ENCODE results near the gene NRIP1.

NRIP1 gene

DNA sequence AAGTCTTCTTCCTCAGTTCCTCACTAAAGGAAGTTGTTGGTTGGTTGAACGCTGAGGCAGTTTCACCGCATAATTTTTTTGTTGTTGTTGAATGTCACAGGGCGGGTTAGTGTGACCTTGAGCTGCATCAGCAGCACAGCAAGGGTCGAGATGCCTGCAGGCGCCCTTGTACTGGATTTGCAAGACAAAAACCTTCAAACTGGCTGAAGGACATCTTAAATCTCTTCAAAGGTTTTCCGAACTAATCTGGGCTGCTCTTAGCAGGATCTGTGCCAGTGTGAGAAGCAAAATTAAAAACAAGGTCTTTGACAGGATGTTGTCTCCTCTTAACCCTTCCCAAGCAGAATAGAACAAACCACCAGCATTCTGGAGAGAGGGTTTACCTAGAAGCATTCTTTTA lies 59.4 kb downstream of the NRIP1 start:
- DNase-seq = peak; percentile 33

DNA sequence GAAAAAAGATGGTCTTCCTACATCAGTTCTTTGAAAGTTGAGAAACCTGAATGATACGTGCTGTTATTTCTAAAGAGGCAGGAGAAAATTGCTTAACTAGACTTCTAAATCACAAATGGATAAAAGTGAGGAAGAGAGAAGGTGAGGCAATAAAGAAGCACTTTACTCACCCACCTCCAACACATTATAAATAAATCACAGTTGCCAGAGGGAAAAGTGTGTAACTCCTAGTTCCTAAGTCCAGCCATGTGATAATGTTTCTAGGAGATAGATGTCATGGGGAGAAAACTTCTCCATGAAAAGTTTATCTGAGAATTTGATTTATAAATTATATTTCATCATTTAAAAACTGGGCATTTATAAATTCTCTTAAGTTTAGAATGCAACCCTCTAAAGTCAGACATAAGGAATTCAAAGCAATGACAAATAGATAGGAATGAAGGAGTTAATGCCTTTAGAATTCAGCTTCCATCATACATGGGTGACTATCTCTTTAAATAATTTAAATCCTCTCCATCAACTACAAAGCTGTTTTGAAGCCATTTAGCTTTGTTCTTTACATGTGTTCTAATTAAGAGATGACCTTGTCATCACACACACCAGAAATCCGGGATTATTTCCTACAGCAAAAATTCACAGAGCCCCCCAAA lies 60.0 kb downstream of the NRIP1 start:
- no peak for DNase-seq

GRCh38 chr21:15003463-15004135 lies 61.2 kb downstream of the NRIP1 start:
- DNase-seq = peak; percentile 97

DNA sequence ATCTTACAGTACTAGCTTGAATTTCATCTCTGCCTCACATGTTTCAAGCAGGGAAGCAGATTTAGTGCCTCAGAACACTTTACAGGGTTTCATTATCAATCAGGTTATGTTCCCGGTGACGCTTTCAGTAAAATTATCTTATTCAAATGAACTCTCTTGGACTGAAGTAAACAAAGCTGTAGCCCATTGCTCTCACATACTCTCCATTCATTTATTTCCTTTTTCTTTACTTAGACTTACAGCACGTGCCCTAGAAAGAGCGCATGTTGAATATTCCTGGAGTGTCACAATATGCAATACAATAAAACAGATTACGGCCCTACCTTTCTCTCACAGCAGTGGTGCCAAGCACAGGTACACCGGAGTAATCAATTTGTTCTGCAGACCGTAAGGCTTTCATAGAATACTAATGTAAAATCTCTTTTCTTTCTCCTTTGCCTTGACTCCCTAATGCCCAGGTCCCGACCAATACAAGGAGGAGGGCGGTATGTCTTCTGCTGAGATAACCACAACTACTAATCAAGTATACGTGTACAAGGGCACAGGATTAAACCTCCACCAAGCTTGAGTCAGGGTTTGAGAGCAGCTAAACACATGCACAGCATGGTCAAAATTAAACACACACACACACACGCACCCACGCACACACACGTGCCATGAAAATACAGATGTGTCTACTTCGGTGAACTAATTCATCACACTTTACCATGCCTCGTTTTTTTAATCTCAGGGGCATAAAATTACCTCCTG lies 62.8 kb downstream of the NRIP1 start:
- DNase-seq = peak; percentile 53

DNA sequence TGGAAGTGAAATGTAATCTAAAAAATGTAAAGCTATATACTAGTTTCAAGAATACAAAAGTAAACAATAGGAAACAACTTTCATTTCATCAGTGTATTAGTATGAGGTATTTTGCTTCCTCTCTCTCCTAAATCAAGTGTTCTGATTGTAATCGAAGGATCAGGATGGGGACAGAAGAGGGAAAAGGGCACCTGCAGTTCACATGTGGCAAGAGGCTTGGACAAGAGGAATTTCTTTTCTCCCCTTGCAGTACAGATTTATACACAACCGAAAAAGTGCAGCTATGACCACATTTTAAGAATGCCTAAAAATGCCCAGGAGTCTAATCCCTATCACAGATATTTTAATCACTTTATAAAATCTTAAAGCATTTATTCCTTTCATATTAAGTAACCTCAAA lies 63.7 kb downstream of the NRIP1 start:
- peak; percentile 21 for DNase-seq

DNA sequence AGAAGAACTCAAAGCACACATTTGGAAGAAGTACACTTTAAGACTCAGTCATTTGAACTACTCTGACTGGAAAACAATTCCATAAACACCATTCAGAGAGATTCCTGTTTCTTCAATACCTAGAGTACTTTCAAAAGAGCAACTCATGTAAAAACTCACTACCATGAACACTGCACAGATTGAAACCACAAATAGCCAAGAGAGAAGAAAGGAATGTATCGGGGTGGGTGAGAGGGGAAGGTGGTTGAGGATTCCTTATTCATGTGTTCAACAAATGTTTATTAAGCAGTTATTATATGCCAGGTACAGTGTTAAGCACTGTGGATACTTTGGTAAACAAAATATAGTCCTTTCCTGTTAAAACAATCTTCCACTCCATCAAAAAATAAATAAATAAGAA lies 64.7 kb downstream of the NRIP1 start:
- no peak for DNase-seq

- DNase-seq = no peak
These were observed 66.0 kb downstream of the NRIP1 start for GRCh38 chr21:14998784-14999183.

DNA sequence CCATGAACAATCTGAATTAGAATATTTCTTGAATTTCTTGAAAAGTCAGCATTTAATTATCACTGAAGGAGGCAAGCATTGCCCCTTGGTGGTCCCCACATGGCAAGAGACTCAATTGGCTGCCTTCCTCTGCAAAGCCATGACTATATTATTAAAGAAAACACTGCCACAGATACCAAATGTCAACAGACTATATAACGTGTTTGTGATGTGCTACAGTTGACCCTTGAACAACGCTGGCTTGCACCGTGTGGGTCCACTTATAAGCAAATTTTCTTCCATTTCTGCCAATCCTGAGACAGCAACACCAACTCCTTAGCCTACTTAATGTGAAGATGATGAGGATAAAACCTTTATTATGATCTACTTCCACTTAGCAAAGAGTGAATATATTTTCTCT lies 66.5 kb downstream of the NRIP1 start:
- no peak for DNase-seq

GRCh38 chr21:14995695-14996490 lies 68.9 kb downstream of the NRIP1 start:
- no peak for DNase-seq

GRCh38 chr21:14995226-14995625 lies 69.6 kb downstream of the NRIP1 start:
- no peak for DNase-seq

- no peak for DNase-seq
These were observed 71.7 kb downstream of the NRIP1 start for GRCh38 chr21:14993115-14993514.

- DNase-seq = no peak
These were observed 72.8 kb downstream of the NRIP1 start for GRCh38 chr21:14991957-14992356.

GRCh38 chr21:14989359-14989758 lies 75.4 kb downstream of the NRIP1 start:
- DNase-seq = no peak

DNA sequence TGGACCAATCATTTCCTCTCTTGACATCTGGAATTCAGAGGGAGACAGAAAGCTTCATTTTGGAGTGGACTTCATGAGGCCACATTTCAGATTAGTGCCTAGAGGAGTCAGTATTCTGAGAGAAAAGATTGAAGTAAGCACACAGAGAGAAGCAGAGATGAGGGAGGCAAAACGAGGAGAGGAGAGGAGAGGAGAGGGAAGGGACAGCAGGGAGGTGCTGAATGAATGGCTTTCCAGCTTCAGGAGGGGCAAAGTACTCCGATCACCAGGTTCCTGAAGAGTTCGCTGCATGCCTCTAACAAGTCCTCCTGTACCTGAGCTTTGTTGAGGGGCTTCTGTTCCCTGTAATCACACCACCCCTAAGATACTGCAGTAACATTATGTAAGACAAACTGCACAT lies 76.0 kb downstream of the NRIP1 start:
- no peak for DNase-seq

GRCh38 chr21:14987370-14988170 lies 77.2 kb downstream of the NRIP1 start:
- no peak for DNase-seq

GRCh38 chr21:14985306-14985705 lies 79.5 kb downstream of the NRIP1 start:
- no peak for DNase-seq

- no peak for DNase-seq
These were observed 82.5 kb downstream of the NRIP1 start for GRCh38 chr21:14982336-14982735.

DNA sequence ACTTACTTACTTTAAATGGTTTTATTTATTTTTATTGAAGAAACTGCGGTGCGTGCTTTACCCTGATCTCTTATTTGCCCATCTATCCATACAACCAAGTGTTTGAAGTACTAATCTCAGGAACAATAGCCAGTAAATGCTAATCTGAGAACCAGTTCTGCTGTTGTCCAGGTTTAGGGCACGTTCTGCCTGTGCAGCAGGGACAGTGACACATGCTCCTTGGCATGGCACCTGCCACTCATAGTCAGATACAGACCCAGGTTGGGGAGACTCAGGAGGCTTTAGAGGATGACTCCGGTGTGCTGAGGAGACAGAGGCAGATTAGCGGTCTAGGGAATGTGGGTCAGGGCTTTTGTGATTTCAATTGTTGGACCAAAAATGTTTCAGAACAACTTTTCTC lies 83.6 kb downstream of the NRIP1 start:
- peak; percentile 24 for DNase-seq

DNA sequence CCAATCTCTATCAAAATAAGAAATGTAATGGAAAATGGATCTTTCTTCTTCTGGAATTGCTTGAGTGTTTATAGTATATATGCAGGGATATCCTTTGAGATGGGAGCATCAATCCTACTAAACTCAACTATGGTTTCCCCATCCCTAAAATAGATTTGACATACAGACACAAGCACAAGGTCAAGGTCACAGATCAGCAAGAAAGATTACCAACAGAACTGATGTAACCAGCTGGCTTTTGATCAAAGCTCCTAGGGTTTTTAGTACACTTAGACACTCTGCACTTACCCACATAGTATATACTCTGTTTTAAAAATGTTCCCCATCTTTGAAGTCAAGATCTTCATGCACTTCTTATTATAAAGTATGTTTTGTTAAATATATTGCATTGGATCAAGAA lies 85.5 kb downstream of the NRIP1 start:
- DNase-seq = no peak

DNA sequence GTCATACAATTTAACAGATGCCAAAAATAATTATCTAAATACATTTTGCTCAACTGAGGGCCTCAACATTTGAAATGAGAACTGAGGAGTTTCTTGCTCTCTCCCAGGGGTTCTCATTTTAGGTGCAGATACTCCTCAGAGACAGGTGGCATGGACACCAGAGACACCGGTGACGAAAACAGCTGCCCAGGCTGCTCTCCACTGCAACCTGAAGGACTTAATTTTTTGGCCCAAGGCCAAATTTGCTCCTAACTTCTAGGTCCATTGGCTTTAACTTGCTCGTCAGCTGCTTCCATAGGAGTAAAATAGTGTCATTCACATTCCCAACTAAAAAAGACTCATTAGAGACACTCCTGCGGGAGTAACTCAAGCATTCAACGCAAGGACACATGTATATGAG lies 87.0 kb downstream of the NRIP1 start:
- DNase-seq = peak; percentile 40

GRCh38 chr21:14975136-14975919 lies 89.5 kb downstream of the NRIP1 start:
- no peak for DNase-seq

GRCh38 chr21:14972678-14973077 lies 92.1 kb downstream of the NRIP1 start:
- DNase-seq = no peak

Measured in NCI-H146 (cell line).